MG63 (cell line): ENCODE data around the gene ERC2. TPM values are rescaled to one million over a fixed set of nuclear protein-coding genes. Genes with fewer than 3 reads are reported as not detected.

Experiments used
- DNase-seq: peaks from one replicate; pipeline ENCODE4 v3.0.0-alpha.2; 2020
- H3K27me3 ChIP-seq: fragments of 250-450 bp; sonication (Bioruptor Pico); 2 replicates; pipeline ENCODE4 v1.5.1; 2020; ENCODE audit warnings: mild to moderate bottlenecking, moderate library complexity
- H3K36me3 ChIP-seq: fragments of 250-450 bp; sonication (Bioruptor Pico); 2 replicates; pipeline ENCODE4 v1.5.1; 2020; ENCODE audit warnings: mild to moderate bottlenecking, moderate library complexity
- H3K4me3 ChIP-seq: fragments of 250-450 bp; sonication (Bioruptor Pico); 2 replicates; pipeline ENCODE4 v1.5.1; 2020; ENCODE audit warnings: mild to moderate bottlenecking, moderate library complexity
- H3K9me3 ChIP-seq: fragments of 250-450 bp; sonication (Bioruptor Pico); 2 replicates; pipeline ENCODE4 v1.5.1; 2020; ENCODE audit warnings: mild to moderate bottlenecking, moderate library complexity
- total RNA-seq: library from RNA; depleted of rRNA; stranded (reverse); fragments of >200 nt; shearing (Covaris generic); gene quantifications from 2 replicates; pipeline ENCODE4 v1.2.3, GENCODE V29; 2014; ENCODE audit warnings: low replicate concordance

ERC2 gene
- total RNA-seq, 1 experiment from 2014 or later = not detected

GRCh38 chr3:55658690-55659562 is 809.3 kb downstream of the ERC2 start:
- Histone ChIP-seq H3K27me3 (no peaks in the 10 kb centered on the region), H3K36me3 (no peaks in the 10 kb centered on the region), H3K9me3 (no peaks in the 10 kb centered on the region), H3K4me3 (no peak overlapping the region)
- DNase-seq = no peak

GRCh38 chr3:55658270-55658669 is 810.0 kb downstream of the ERC2 start:
- Histone ChIP-seq H3K36me3 (no peaks in the 10 kb centered on the region), H3K4me3 (no peak overlapping the region), H3K9me3 (no peaks in the 10 kb centered on the region), H3K27me3 (no peaks in the 10 kb centered on the region)
- no peak for DNase-seq

- Histone ChIP-seq H3K9me3 (no peaks in the 10 kb centered on the region), H3K27me3 (no peaks in the 10 kb centered on the region), H3K4me3 (no peak overlapping the region), H3K36me3 (no peaks in the 10 kb centered on the region)
- no peak for DNase-seq
These were observed 812.7 kb downstream of the ERC2 start for GRCh38 chr3:55655544-55655943.

- Histone ChIP-seq H3K36me3 (no peaks in the 10 kb centered on the region), H3K9me3 (no peaks in the 10 kb centered on the region), H3K27me3 (no peaks in the 10 kb centered on the region), H3K4me3 (no peak overlapping the region)
- no peak for DNase-seq
These were observed 814.0 kb downstream of the ERC2 start for GRCh38 chr3:55654123-55654760.

- DNase-seq = no peak
- H3K27me3 ChIP-seq = no peaks in the 10 kb centered on the region
- no peaks in the 10 kb centered on the region for H3K36me3 ChIP-seq
- H3K9me3 ChIP-seq = no peaks in the 10 kb centered on the region
- H3K4me3 ChIP-seq = no peak overlapping the region
These were observed 817.3 kb downstream of the ERC2 start for GRCh38 chr3:55651011-55651410.

DNA sequence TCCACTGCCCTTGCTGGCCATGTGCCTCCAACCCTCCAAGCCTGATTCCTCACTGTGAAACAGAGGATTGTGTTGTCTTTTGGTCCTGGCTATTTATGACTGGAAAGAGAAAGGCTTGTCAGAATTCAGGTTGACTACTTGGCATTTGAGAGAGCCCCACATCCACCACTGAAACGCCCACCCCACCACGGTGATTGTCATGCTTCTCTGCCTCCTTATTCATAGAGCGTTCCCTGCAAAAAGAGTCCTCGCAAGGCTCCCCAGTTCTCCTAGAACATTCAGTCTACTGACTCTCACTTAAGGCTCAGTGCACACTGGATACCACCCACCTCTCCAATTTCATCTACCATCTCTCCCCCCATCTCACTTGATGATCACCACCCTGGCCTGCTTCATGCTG is 818.3 kb downstream of the ERC2 start:
- no peaks in the 10 kb centered on the region for H3K27me3 ChIP-seq
- no peak for DNase-seq
- H3K36me3 ChIP-seq = no peaks in the 10 kb centered on the region
- no peaks in the 10 kb centered on the region for H3K9me3 ChIP-seq
- no peak overlapping the region for H3K4me3 ChIP-seq

DNA sequence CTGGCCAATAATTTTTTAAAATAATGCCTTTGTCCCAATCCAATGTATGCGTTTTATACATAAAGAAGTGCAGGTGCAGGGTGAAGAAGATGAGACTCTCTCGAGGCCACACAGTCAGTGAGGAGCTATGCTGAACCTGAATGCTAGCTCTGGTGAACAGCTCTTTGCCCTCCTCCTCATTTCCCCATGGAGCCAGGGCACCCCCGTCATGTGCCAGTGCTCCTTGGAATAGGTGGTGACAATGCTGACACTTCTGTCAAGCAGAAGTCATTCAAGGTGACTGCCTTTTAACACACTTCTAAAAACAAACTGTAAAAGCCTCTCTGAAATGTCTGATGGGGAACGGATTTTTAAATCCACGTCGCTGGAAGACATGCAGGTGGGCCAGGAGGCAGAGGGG is 818.7 kb downstream of the ERC2 start:
- no peak overlapping the region for H3K4me3 ChIP-seq
- DNase-seq = no peak
- no peaks in the 10 kb centered on the region for H3K27me3 ChIP-seq
- H3K36me3 ChIP-seq = no peaks in the 10 kb centered on the region
- H3K9me3 ChIP-seq = no peaks in the 10 kb centered on the region

GRCh38 chr3:55648591-55649318 is 819.5 kb downstream of the ERC2 start:
- no peaks in the 10 kb centered on the region for H3K27me3 ChIP-seq
- H3K36me3 ChIP-seq = no peaks in the 10 kb centered on the region
- no peak for DNase-seq
- H3K4me3 ChIP-seq = no peak overlapping the region
- H3K9me3 ChIP-seq = no peaks in the 10 kb centered on the region

DNA sequence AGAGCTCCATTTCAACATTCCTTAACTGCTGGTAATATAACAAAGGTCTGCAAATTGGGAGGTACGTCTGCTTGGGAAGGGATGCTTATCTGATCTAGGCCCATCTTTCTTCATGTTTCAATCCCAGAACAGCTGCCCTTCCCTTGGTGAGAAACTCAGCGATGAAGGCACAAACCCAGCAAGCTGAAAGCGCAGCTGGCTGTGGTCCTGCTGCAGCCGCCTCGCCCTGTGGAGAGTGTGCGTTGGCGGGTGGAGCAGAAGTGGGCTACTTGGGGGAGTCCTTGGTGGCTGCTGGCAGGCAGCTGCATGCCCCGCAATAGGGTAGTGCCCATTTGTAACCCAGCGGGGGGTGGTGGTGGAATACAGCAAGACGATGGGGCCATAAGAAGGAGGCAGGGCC is 820.6 kb downstream of the ERC2 start:
- H3K36me3 ChIP-seq = no peaks in the 10 kb centered on the region
- H3K4me3 ChIP-seq = no peak overlapping the region
- H3K9me3 ChIP-seq = no peaks in the 10 kb centered on the region
- DNase-seq = no peak
- no peaks in the 10 kb centered on the region for H3K27me3 ChIP-seq

GRCh38 chr3:55647063-55647462 is 821.2 kb downstream of the ERC2 start:
- DNase-seq = no peak
- no peaks in the 10 kb centered on the region for H3K36me3 ChIP-seq
- H3K4me3 ChIP-seq = no peak overlapping the region
- H3K27me3 ChIP-seq = no peaks in the 10 kb centered on the region
- H3K9me3 ChIP-seq = no peaks in the 10 kb centered on the region

- Histone ChIP-seq H3K27me3 (no peaks in the 10 kb centered on the region), H3K36me3 (no peaks in the 10 kb centered on the region), H3K4me3 (no peak overlapping the region), H3K9me3 (no peaks in the 10 kb centered on the region)
- DNase-seq = no peak
These were observed 822.1 kb downstream of the ERC2 start for GRCh38 chr3:55646121-55646520.

- Histone ChIP-seq H3K36me3 (no peaks in the 10 kb centered on the region), H3K27me3 (no peaks in the 10 kb centered on the region), H3K4me3 (no peak overlapping the region), H3K9me3 (no peaks in the 10 kb centered on the region)
- DNase-seq = no peak
These were observed 822.8 kb downstream of the ERC2 start for GRCh38 chr3:55645422-55645821.

GRCh38 chr3:55643283-55643682 is 825.0 kb downstream of the ERC2 start:
- DNase-seq = no peak
- no peak overlapping the region for H3K4me3 ChIP-seq
- H3K9me3 ChIP-seq = no peaks in the 10 kb centered on the region
- no peaks in the 10 kb centered on the region for H3K27me3 ChIP-seq
- H3K36me3 ChIP-seq = no peaks in the 10 kb centered on the region

DNA sequence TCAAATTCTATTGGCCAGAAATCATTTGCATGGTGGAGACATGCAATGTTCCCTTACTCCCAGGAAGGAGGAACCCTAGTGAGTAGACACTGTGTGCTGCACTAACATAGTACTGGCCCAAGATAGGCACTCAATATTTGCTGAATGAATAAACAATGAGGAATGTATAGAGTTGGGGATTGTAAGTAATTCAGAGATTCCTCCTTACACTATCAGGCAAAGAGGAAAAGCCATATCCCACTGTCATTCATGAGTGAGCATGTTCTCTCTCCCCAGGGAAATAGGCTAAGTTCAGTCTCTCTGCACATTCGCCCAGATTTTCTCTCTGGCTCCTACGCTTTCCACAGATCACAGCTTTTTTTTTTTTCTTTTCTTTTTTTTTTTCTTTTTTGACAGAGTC is 826.3 kb downstream of the ERC2 start:
- Histone ChIP-seq H3K9me3 (no peaks in the 10 kb centered on the region), H3K4me3 (no peak overlapping the region), H3K27me3 (no peaks in the 10 kb centered on the region), H3K36me3 (no peaks in the 10 kb centered on the region)
- DNase-seq = no peak

- no peak overlapping the region for H3K4me3 ChIP-seq
- no peaks in the 10 kb centered on the region for H3K36me3 ChIP-seq
- no peaks in the 10 kb centered on the region for H3K9me3 ChIP-seq
- H3K27me3 ChIP-seq = no peaks in the 10 kb centered on the region
- DNase-seq = no peak
These were observed 828.1 kb downstream of the ERC2 start for GRCh38 chr3:55639896-55640765.

GRCh38 chr3:55639143-55639542 is 829.1 kb downstream of the ERC2 start:
- DNase-seq = no peak
- no peaks in the 10 kb centered on the region for H3K36me3 ChIP-seq
- no peaks in the 10 kb centered on the region for H3K27me3 ChIP-seq
- no peak overlapping the region for H3K4me3 ChIP-seq
- H3K9me3 ChIP-seq = no peaks in the 10 kb centered on the region
